Jurkat, Clone E6-1 (cell line): ENCODE results near the gene BHMT.
"Not testable (repeated sequence)": the region's sequence is repeated elsewhere in the genome, so short reads cannot be mapped to it uniquely, and the experiment has no call there.

Experiments used
- DNase-seq: peaks from one replicate; pipeline ENCODE4 v3.0.0-alpha.2; 2011; ENCODE audit warnings: low read depth, low spot score
- H3K4me3 ChIP-seq: 2 replicates; pipeline ENCODE4 v1.5.1; 2011; ENCODE audit warnings: mild to moderate bottlenecking, low read length, control low read depth, moderate library complexity

The BHMT gene

DNA sequence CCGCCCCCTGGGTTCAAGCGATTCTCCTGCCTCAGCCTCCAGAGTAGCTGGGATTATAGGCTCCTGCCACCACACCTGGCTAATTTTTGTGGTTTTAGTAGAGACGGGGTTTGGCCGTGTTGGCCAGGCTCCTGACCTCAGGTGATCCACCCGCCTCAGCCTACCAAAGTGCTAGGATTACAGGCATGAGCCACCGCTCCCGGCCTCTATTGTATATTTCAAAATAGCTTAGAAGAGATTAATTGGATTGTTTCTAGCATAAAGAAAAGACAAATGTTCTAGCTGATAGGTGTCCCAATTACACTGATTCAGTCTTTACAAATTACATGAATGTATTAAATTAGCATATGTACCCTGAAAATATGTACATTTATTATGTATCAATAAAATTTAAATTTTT is 50.0 kb downstream of the BHMT start:
- not testable (repeated sequence) for DNase-seq, H3K4me3 ChIP-seq

DNA sequence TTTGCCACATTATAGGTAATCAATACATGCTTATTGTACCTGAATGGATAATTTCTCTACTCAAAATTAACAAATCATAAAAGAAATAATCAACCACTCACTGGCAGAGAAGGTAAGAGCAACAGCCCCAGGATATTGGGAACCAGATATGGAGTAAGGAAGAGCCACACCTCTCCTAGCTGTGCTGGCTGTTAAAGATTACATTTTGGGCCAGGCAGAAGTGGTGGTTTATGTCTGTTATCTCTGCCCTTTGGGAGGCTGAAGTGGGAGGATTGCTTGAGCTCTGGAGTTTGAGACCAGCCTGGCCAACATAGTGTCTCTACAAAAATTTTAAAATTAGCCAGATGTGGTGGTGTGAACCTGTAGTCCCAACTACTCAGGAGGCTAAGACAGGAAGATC is 56.4 kb downstream of the BHMT start:
- no peak overlapping the region for H3K4me3 ChIP-seq
- no peak for DNase-seq

DNA sequence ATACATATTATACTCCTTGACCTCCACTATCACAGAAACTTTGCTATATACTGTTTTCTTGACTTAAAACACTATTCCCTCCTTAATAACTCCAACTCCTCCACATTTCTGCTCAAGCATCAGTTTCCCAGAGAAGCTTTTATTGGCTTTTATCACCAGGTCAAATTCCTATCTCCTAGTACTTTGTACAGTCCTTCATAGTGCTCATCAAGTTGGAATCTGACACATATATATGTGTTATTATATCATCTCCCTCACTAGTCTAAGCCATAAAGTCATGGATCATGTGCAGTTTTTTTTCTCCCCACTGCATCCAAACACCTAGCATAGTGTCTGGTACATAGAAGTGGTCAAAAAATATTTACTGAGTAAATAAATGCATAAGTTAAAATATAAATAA is 59.1 kb downstream of the BHMT start:
- DNase-seq: no peak
- H3K4me3 ChIP-seq: no peak overlapping the region

DNA sequence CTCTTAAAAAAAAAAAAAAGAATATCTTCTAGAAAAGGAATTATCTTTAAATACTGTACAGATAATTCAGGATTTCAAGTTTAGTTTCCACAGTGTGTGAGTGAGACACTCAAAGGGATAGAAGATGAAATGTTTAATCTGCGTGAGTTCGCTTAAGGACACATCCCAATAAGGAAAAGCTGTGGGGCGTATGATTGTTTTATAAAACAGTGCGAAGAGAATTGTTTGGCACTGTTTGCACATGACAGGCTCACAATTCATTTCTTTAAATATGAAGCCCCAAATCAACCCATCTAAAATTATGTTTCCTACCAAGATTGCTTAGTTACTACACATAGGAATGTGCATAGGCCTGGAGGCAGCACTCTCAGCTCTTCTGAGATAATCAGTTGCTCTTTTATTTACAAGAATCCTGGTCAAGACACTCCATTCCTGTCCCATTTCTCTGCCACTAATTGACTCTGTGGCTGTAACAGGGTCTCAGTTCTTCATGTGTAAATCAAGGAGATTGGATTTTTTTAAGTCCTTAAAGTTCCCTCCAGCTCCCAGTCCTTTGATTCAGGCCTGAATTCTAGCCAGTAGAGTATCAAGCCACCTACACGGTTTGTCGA is 60.1 kb downstream of the BHMT start:
- H3K4me3 ChIP-seq: no peak overlapping the region
- no peak for DNase-seq

DNA sequence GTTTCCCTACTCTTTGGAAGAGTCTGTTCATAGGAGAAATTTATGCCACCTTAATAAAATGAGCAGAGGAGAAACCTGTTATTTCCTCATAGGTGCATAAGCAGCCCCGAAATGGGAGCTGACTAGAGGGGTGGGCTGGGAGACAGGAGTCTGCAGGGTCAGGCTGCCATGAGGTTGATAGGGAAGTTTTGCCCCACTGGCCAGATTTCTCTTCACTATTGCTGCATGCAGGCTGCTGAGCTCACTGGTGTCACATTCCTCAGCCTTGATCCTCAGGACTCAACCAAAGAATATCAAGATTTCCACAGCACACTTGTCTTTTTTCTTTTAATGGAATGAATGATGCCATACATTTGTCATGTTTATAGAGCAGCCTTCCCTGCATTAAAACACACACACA is 60.7 kb downstream of the BHMT start:
- DNase-seq: no peak

DNA sequence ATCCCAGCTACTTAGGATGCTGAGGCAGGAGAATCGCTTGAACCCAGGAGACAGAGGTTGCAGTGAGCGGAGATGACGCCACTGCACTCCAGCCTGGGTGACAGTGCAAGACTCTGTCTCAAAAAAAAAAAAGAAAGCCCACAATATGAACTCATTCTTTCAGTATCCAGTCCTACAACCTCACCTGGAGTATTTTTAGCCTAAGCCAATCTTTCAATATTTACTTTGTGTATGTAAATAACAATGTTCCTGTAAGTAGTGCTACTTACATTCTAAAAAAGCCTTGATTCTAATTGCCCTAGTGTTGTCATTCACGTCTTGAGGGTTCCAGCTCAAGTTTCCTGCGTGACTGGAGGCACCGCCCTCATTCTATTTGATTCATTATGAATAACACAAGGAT is 62.0 kb downstream of the BHMT start:
- DNase-seq: no peak
- H3K4me3 ChIP-seq: no peak overlapping the region

More for the DNA sequence above, 60.7 kb downstream of the BHMT start:
- H3K4me3 ChIP-seq: no peak overlapping the region

DNA sequence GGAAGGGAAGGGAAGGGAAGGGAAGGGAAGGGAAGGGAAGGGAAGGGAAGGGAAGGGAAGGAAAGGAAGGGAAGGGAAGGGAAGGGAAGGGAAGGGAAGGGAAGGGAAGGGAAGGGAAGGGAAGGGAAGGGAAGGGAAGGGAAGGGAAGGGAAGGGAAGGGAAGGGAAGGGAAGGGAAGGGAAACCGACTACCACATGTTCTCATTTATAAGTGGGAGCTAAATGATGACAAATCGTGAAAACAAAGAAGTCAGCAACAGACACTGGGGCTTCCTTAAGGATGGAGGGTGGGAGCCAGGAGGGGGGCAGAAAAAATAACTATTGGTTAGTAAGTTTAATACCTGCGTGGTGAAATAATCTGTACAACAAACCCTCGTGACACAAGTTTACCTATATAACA is 68.8 kb downstream of the BHMT start:
- H3K4me3 ChIP-seq, DNase-seq: not testable (repeated sequence)

DNA sequence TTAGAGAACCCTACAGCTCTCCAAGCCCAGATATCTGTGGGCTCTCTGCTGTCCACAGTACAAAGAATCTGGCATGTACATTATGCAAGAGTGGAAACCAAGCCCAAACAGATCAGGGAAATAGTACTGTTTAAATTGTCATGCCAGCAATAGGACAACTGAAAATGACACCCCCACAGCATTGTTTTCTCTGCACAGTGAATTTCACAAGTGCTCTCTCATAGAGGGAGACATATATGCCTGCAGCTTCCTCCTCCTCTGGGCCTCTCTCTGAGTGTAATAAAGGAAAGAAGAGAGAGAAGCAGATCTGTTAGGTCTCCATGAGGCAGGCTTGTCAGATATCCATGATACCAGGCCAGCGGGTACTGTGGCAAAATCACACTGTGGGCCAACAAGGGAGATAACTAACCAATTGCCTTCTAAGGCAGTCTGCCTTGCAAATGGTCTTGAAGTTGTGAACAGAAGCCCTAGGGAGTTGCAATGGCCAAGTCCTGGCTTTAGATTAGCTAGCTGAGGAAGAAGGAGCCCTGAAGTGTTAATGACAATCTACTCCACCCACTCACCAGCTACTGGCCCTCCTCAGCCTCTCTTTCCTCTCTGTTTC is 69.9 kb downstream of the BHMT start:
- no peak for DNase-seq
- H3K4me3 ChIP-seq: no peak overlapping the region
